SK-N-MC (cell line): Measurements from ENCODE around the gene CDYL.

Experiments used
- EZH2 ChIP-seq: fragments of 200-600 bp; sonication (generic); IDR thresholded peaks from one replicate; pipeline ENCODE4 v1.6.1; 2017; ENCODE audit warnings: antibody characterized with exemption
- POLR2AphosphoS5 ChIP-seq: IDR thresholded peaks from 2 replicates; pipeline ENCODE4 v1.6.1; 2012; ENCODE audit warnings: mild to moderate bottlenecking, low read depth, low read length, borderline replicate concordance

- no peak for TF ChIP-seq POLR2AphosphoS5
- TF ChIP-seq EZH2: no peak
Measured at GRCh38 chr6:4851035-4851434, 74.8 kb downstream of the CDYL start.
